Measurements from ENCODE around the gene SOHLH1.

The SOHLH1 gene

GRCh38 chr9:135648494-135649410 lies 50.5 kb downstream of the SOHLH1 start:
- Histone ChIP-seq H3F3A (ENCODE audit: insufficient read depth, low read length) (no peaks in the 10 kb centered on the region), H3K4me3 (ENCODE audit: low read depth, low read length, poor library complexity, severe bottlenecking) (no peak overlapping the region)
- TF ChIP-seq, protein P1, sequence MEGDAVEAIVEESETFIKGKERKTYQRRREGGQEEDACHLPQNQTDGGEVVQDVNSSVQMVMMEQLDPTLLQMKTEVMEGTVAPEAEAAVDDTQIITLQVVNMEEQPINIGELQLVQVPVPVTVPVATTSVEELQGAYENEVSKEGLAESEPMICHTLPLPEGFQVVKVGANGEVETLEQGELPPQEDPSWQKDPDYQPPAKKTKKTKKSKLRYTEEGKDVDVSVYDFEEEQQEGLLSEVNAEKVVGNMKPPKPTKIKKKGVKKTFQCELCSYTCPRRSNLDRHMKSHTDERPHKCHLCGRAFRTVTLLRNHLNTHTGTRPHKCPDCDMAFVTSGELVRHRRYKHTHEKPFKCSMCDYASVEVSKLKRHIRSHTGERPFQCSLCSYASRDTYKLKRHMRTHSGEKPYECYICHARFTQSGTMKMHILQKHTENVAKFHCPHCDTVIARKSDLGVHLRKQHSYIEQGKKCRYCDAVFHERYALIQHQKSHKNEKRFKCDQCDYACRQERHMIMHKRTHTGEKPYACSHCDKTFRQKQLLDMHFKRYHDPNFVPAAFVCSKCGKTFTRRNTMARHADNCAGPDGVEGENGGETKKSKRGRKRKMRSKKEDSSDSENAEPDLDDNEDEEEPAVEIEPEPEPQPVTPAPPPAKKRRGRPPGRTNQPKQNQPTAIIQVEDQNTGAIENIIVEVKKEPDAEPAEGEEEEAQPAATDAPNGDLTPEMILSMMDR (IDR thresholded peaks at IDR 0.05; ENCODE audit: low read length) = no peak
- no peak for TF ChIP-seq EZH2 (IDR thresholded peaks at IDR 0.05; ENCODE audit: borderline replicate concordance, low read length)

GRCh38 chr9:135647884-135648283 lies 51.4 kb downstream of the SOHLH1 start:
- no peaks in the 10 kb centered on the region for H3K4me1 ChIP-seq (ENCODE audit: insufficient read depth, low read length, severe bottlenecking)

More at GRCh38 chr9:135648494-135649410, 50.5 kb downstream of the SOHLH1 start:
- no peak overlapping the region for H3K9ac ChIP-seq (ENCODE audit: low read length)
- H3K27ac ChIP-seq (ENCODE audit: low read depth, low read length, poor library complexity, severe bottlenecking) = no peak overlapping the region
- H3K79me2 ChIP-seq (ENCODE audit: insufficient read depth, low read length) = no peaks in the 10 kb centered on the region
- H3K4me1 ChIP-seq (ENCODE audit: insufficient read depth, low read length, severe bottlenecking) = no peaks in the 10 kb centered on the region
- peaks cover 19% of the 10 kb centered on the region for H3K9me3 ChIP-seq (ENCODE audit: low read length)
- no peaks in the 10 kb centered on the region for H3K36me3 ChIP-seq (ENCODE audit: insufficient read depth, low read length)
- peaks cover 1% of the 10 kb centered on the region; the same call in 1 of the 2 replicates for H3K27me3 ChIP-seq (ENCODE audit: insufficient read depth, low read length)
- no peak overlapping the region for H2AFZ ChIP-seq (ENCODE audit: low read length)
- H3K4me2 ChIP-seq (ENCODE audit: low read length) = no peak overlapping the region
- H4K20me1 ChIP-seq (ENCODE audit: insufficient read depth, low read length) = no peaks in the 10 kb centered on the region
- H3K9me2 ChIP-seq (ENCODE audit: low read depth, low read length) = no peaks in the 10 kb centered on the region

DNA sequence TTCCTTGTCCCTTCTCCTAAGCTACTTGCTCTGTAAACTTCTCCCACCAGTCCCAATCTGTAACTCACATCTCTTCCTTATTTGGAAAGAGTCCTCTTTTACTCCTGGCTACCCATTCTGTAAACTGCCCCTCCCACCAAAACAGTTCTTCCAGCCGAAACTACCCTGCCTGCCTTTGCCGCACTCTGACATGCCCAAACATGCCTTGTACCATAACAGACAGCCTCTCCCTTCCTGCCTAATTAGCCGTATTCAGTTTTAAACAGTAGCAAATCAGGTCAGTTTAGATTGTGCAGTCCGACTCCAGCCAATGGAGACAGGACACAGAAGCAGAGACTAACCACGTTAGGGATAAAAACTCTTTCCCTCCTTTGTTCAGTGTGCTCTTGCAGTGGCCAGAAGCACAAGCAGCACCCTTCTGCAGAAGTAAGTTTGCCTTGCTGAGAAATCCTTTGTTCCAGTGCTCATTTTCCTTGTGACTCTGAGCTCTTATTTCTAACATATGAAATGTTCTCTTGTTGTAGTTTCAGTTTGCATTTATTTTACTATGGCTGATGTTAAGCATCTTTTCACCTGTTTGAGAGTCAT lies 54.6 kb downstream of the SOHLH1 start:
- H3K9me3 ChIP-seq (ENCODE audit: low read length) = peaks cover 16% of the 10 kb centered on the region
- H3K4me1 ChIP-seq (ENCODE audit: insufficient read depth, low read length, severe bottlenecking) = no peaks in the 10 kb centered on the region
- no peak overlapping the region for H3K27ac ChIP-seq (ENCODE audit: low read depth, low read length, poor library complexity, severe bottlenecking)

More at GRCh38 chr9:135647884-135648283, 51.4 kb downstream of the SOHLH1 start:
- Histone ChIP-seq H2AFZ (ENCODE audit: low read length) (no peak overlapping the region), H3K36me3 (ENCODE audit: insufficient read depth, low read length) (no peaks in the 10 kb centered on the region), H3K4me3 (ENCODE audit: low read depth, low read length, poor library complexity, severe bottlenecking) (no peak overlapping the region), H3K9ac (ENCODE audit: low read length) (no peak overlapping the region), H3K9me2 (ENCODE audit: low read depth, low read length) (no peaks in the 10 kb centered on the region), H3K4me2 (ENCODE audit: low read length) (no peak overlapping the region), H4K20me1 (ENCODE audit: insufficient read depth, low read length) (no peaks in the 10 kb centered on the region), H3K27me3 (ENCODE audit: insufficient read depth, low read length) (no peaks in the 10 kb centered on the region; the same call in 1 of the 2 replicates), H3K27ac (ENCODE audit: low read depth, low read length, poor library complexity, severe bottlenecking) (no peak overlapping the region), H3K79me2 (ENCODE audit: insufficient read depth, low read length) (no peaks in the 10 kb centered on the region), H3F3A (ENCODE audit: insufficient read depth, low read length) (no peaks in the 10 kb centered on the region), H3K9me3 (ENCODE audit: low read length) (peaks cover 19% of the 10 kb centered on the region)
- TF ChIP-seq, protein P1 (IDR thresholded peaks at IDR 0.05; ENCODE audit: low read length) = no peak
- TF ChIP-seq EZH2 (IDR thresholded peaks at IDR 0.05; ENCODE audit: borderline replicate concordance, low read length) = no peak

More for the DNA sequence above, 54.6 kb downstream of the SOHLH1 start:
- no peaks in the 10 kb centered on the region for H3F3A ChIP-seq (ENCODE audit: insufficient read depth, low read length)
- no peaks in the 10 kb centered on the region for H4K20me1 ChIP-seq (ENCODE audit: insufficient read depth, low read length)
- no peak for TF ChIP-seq EZH2 (IDR thresholded peaks at IDR 0.05; ENCODE audit: borderline replicate concordance, low read length)
- TF ChIP-seq, protein P1 (IDR thresholded peaks at IDR 0.05; ENCODE audit: low read length) = no peak
- no peaks in the 10 kb centered on the region for H3K9me2 ChIP-seq (ENCODE audit: low read depth, low read length)
- no peak overlapping the region for H3K9ac ChIP-seq (ENCODE audit: low read length)
- H2AFZ ChIP-seq (ENCODE audit: low read length) = no peak overlapping the region
- no peak overlapping the region for H3K4me3 ChIP-seq (ENCODE audit: low read depth, low read length, poor library complexity, severe bottlenecking)
- H3K27me3 ChIP-seq (ENCODE audit: insufficient read depth, low read length) = no peaks in the 10 kb centered on the region; the same call in 1 of the 2 replicates
- no peak overlapping the region for H3K4me2 ChIP-seq (ENCODE audit: low read length)
- no peaks in the 10 kb centered on the region for H3K79me2 ChIP-seq (ENCODE audit: insufficient read depth, low read length)
- H3K36me3 ChIP-seq (ENCODE audit: insufficient read depth, low read length) = no peaks in the 10 kb centered on the region

All from OCI-LY1 (cell line).